HPDE6-E6E7 (cell line): ENCODE measurements around the gene BBLN.
A peak's percentile ranks its signal among the peaks of the same experiment; 100 is the strongest.
"Not testable (repeated sequence)": the region's sequence is repeated elsewhere in the genome, so short reads cannot be mapped to it uniquely, and the experiment has no call there.

ENCODE experiments used
- DNase-seq: peaks from one replicate; pipeline ENCODE4 v3.0.0; 2011; ENCODE audit warnings: missing footprints; ENCODE audit errors: extremely low spot score

The BBLN gene

GRCh38 chr9:128124873-128125579 is 35.0 kb upstream of the BBLN start:
- no peak for DNase-seq

- DNase-seq: no peak
Observed at GRCh38 chr9:128125580-128126354, 34.3 kb upstream of the BBLN start.

DNA sequence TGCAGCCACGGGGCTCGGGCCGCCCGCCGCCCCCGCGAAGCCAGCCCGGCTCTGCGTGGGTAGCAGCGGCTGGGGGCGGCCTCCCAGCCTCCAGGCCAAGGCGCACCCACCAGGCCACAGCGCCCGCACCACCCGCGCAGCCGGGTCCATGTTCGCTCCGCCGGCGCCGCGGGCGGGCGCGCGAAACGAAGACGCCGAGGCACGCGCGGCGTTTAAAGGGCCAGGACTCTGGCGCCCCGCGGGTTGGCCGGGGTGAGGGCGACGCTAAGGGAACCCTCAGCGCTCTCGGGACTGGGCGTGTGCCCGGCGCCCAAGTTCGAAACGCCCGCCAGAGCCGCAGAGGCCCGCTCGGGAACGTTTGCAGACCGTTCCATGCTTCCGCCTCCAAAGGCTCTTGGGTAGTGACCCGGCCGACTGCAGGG is 32.5 kb upstream of the BBLN start, which contains the start of gene PTGES2:
TSS of gene PTGES2 (minus strand) at position 162 of the 422 bp plus-strand sequence. CDS start at position 150, 12 bp downstream.
- peak; percentile 70 for DNase-seq

GRCh38 chr9:128127990-128128835 is 31.9 kb upstream of the BBLN start:
- DNase-seq: peak; percentile 66

GRCh38 chr9:128128836-128129590 is 31.1 kb upstream of the BBLN start:
- no peak for DNase-seq

DNA sequence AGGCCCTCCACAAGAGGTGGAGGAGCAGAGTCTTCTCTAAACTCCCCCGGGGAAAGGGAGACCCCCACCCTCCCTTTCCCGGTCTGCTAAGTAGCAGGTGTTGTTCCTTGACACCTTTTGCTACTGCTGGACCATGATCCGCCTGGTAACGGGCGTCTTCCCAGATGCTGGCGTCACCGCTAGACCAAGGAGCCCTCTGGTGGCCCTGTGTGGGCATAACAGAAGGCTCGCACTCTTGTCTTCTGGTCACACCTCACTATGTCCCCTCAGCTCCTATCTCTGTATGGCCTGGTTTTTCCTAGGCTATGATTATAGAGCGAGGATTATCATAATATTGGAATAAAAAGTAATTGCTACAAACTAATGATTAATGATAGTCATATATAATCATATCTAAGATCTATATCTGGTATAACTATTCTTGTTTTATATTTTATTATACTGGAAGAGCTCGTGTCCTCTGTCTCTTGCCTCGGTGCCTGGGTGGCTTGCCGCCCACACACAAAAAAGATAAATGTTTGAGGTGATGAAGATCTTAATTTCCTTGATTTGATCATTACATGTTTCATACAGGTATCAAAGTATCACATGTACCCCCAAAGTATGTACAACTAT is 30.0 kb upstream of the BBLN start:
- DNase-seq: not testable (repeated sequence)

DNA sequence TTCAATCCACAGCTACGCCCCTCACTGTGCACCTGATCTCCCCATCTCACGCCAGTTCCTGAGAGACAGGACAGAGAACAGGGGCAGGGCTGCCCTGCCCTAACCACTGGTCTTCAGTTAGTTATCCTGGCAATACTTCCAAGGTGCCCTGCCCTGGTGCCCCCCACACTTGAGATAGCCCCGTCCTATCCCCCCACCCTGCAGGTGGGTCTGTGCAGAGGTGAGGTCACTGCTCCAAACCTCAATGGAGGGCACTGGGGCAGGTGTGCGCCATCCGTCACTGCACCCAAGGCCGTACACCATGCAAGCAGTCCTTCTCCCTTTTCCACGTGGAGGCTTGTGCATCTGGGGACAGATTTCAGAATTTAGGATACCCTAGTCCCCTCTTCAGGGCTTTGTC is 29.4 kb upstream of the BBLN start:
- DNase-seq: not testable (repeated sequence)

DNA sequence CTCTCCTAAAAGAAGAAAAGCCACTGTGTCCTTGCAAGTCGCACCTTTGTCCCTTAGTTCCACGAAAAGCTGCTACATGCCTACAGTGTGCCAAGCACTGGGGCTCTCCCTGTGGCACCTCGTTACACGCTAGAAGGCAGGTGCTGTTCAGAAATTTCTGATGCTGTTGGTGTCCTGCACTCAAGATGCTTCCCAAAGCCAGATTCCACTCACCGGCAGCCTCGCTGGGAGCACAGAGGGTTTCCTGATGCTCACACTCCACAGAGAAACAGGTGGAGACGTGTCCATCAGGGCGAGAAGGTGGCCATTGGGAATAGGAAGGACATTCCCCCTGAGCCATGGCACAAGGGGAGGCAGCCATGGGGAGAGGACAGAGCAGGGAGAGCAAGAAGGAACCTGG is 28.7 kb upstream of the BBLN start:
- not testable (repeated sequence) for DNase-seq

- not testable (repeated sequence) for DNase-seq
Observed at GRCh38 chr9:128132139-128132538, 27.9 kb upstream of the BBLN start.

DNA sequence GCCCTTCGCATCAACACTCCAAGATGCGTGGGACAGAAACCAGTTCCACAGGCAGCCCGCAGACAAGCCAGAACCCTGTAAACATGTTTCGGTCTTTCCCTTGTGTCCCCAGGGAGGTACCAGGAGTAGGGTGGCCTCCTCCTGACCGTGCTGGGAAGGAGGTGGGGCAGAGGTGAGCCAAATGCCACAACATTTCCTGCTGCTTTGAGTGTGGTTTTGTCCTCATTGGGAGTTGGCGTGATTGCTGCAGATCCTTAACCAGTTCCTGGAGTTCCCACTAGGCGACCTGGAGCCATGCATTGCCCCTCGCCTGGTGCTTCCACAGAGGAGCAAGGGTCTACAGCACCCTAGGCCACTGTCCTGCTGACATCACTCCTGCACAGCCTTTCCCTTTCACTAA is 24.5 kb upstream of the BBLN start:
- DNase-seq: not testable (repeated sequence)

DNA sequence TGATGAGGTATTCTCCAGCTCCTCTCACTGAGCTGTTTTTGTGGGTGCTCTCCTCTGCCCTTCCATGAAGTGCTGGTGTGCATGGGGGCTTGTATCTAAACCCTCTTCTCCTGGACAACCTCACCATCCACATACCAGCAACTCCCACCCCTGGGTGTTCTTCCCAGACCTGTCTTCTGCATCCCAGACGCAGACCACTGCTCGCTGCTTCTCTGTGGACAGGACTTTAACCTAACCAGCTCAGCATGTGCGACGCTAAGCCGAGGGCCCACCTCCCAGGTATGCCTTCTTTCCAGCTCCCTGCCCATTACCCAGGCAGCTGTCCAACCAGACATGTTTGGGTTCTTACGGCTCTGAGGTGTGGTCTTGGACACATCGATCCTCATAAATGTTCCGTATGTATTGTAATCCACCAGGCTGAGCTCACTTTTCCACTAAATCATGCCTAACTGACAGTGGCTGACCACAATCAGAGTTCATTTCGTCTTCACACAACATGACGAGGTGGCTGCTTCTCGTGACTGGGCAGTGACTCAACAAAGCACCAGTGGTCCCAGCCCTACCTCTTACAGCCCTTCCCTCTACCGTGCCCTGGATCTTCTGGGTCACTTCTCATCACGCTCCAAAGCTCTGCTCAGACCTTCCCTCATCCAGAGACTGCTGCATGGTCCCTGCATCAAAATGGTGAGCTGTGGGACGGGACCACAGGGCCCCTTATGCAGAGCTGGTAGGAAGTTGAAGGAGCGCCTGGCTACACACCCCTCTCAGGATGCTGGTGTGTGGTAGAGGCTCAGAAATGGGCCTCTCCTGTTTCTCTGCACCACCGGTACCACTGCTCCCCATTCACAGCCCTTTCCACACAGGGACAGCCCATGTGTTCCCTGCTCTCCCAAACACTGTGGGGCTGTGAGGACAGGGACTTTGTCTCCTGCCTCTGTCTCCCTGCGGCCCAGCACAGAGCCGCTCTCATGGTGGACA is 23.0 kb upstream of the BBLN start:
- no peak for DNase-seq

DNA sequence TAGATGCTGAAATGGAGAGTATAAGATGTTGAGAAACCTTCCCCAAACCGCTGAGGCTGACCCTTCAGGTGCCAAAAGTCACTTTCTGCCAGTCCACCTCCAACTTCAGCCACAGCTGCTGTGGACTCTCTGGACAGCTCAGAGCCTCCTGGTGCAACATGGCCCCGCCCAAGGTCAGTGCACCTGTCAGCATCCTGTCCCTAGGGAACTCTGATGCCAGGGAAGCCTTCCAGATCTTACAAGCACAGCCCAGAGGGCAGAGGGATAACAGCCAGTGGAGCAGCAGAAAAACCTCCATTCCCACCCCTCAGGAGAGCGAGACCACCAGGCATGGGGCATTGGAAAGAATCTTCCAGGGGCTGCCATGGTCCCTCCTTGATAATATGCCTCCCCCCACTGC is 22.1 kb upstream of the BBLN start:
- DNase-seq: no peak

- DNase-seq: no peak
Observed at GRCh38 chr9:128139621-128140020, 20.4 kb upstream of the BBLN start.

- no peak for DNase-seq
Observed at GRCh38 chr9:128141604-128142003, 18.5 kb upstream of the BBLN start.

- no peak for DNase-seq
Observed at GRCh38 chr9:128142061-128142460, 18.0 kb upstream of the BBLN start.

- DNase-seq: no peak
Observed at GRCh38 chr9:128142596-128142995, 17.5 kb upstream of the BBLN start.

- no peak for DNase-seq
Observed at GRCh38 chr9:128143525-128144238, 16.4 kb upstream of the BBLN start.

GRCh38 chr9:128144239-128145181 is 15.6 kb upstream of the BBLN start:
- no peak for DNase-seq
